RWPE1 (cell line): ENCODE measurements around the gene SEC23A.
"Not testable (repeated sequence)": the region's sequence is repeated elsewhere in the genome, so short reads cannot be mapped to it uniquely, and the experiment has no call there.

ENCODE experiments used
- CTCF ChIA-PET: fragments of 350-600 bp; sonication (Branson Sonifier 250); formaldehyde crosslinking; extraction: SDS; loops from one replicate; lab custom pipeline; 2021; lab: Yijun Ruan, JAX
- POLR2A ChIA-PET: fragments of 400-600 bp; formaldehyde crosslinking; extraction: SDS; loops from one replicate; lab custom pipeline; 2020; ENCODE audit warnings: antibody characterized with exemption; ENCODE audit not compliant: low non-redundant PET; lab: Yijun Ruan, JAX
- DNase-seq: peaks from one replicate; pipeline ENCODE4 v3.0.0; 2012; ENCODE audit warnings: low spot score
- H3K27ac ChIP-seq: fragments of 450-650 bp; 2 replicates; pipeline ENCODE4 v1.5.1; 2017
- CTCF ChIP-seq: fragments of 450-650 bp; conservative IDR thresholded peaks from 2 replicates; pipeline ENCODE4 v1.5.1; 2017; ENCODE audit warnings: low read depth, mild to moderate bottlenecking

SEC23A gene

GRCh38 chr14:39029789-39030188, 73.2 kb downstream of the SEC23A start:
- ChIA-PET POLR2A (no interaction called here), CTCF (no interaction called here)
- DNase-seq: no peak
- no peak for TF ChIP-seq CTCF
- no peak overlapping the region for H3K27ac ChIP-seq

DNA sequence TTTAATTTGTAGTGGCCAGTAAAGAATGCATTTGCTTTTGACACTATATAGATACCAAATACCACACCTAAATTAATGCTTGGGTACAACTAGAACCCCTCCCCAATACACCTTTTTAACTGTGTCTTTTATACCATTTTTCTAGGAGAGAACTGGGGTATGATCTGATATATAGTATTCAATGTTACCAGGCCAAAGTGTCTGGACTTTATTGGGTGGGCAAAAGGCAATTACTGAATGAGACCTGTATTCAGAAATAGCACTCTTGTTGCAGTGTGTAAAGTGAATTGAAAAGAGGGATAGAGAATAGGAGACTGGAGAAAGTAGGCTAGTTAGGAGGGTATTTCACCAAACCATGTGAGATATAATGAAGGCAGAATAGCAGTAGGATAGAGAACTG, 74.4 kb downstream of the SEC23A start:
- no peak for DNase-seq
- ChIA-PET POLR2A (no interaction called here), CTCF (no interaction called here)
- TF ChIP-seq CTCF: no peak
- H3K27ac ChIP-seq: no peak overlapping the region

GRCh38 chr14:39025810-39026627, 77.0 kb downstream of the SEC23A start:
- no peak for DNase-seq
- no peak for TF ChIP-seq CTCF
- POLR2A ChIA-PET: no interaction called here
- H3K27ac ChIP-seq: no peak overlapping the region
- CTCF ChIA-PET: no interaction called here

DNA sequence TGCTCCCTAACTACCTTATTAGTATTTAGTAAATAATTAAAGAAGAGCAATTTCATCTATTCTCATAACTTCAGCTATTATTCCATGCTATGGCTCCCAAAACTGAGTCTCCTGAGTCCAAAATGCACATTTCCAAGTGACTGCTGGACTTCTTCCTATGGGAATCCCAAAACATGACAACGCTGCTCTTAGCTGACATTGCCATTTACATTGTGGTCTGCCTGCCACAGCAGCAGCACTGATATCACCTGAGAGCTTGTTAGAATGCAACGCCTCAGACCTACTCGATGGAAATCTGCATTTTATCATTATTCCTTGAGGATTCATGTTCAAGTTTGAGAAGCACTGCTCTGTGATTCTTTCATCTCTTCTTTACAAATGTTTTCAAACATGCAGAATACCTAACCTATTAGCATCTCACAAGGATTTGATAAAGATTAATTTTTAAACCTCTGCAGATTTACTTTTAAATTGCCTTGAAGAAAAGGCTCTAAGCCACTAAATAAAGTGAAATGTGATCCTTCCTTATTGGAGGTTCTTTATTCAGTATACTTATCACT, 77.7 kb downstream of the SEC23A start:
- H3K27ac ChIP-seq: no peak overlapping the region
- ChIA-PET POLR2A (no interaction called here), CTCF (no interaction called here)
- DNase-seq: no peak
- TF ChIP-seq CTCF: no peak

- DNase-seq: no peak
- POLR2A ChIA-PET: no interaction called here
- CTCF ChIA-PET: interaction anchor here (0.6 kb wide), 2 partner anchors 156 to 1135 kb away, joined by 3 read pairs; no protein-coding TSS in a partner anchor
These were observed 78.8 kb downstream of the SEC23A start for GRCh38 chr14:39023939-39024871.

GRCh38 chr14:39017096-39018016, 85.7 kb downstream of the SEC23A start:
- POLR2A ChIA-PET, H3K27ac ChIP-seq, DNase-seq: not testable (repeated sequence)
- CTCF ChIA-PET: interaction anchor here (1.3 kb wide), 1 partner anchor 331 kb away, joined by 3 read pairs; no protein-coding TSS in a partner anchor

More at GRCh38 chr14:39023939-39024871, 78.8 kb downstream of the SEC23A start:
- TF ChIP-seq CTCF: no peak
- H3K27ac ChIP-seq: no peak overlapping the region
